ENCODE measurements around the gene PLA2G4F.

Gene PLA2G4F, protein sequence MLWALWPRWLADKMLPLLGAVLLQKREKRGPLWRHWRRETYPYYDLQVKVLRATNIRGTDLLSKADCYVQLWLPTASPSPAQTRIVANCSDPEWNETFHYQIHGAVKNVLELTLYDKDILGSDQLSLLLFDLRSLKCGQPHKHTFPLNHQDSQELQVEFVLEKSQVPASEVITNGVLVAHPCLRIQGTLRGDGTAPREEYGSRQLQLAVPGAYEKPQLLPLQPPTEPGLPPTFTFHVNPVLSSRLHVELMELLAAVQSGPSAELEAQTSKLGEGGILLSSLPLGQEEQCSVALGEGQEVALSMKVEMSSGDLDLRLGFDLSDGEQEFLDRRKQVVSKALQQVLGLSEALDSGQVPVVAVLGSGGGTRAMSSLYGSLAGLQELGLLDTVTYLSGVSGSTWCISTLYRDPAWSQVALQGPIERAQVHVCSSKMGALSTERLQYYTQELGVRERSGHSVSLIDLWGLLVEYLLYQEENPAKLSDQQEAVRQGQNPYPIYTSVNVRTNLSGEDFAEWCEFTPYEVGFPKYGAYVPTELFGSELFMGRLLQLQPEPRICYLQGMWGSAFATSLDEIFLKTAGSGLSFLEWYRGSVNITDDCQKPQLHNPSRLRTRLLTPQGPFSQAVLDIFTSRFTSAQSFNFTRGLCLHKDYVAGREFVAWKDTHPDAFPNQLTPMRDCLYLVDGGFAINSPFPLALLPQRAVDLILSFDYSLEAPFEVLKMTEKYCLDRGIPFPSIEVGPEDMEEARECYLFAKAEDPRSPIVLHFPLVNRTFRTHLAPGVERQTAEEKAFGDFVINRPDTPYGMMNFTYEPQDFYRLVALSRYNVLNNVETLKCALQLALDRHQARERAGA

DNA sequence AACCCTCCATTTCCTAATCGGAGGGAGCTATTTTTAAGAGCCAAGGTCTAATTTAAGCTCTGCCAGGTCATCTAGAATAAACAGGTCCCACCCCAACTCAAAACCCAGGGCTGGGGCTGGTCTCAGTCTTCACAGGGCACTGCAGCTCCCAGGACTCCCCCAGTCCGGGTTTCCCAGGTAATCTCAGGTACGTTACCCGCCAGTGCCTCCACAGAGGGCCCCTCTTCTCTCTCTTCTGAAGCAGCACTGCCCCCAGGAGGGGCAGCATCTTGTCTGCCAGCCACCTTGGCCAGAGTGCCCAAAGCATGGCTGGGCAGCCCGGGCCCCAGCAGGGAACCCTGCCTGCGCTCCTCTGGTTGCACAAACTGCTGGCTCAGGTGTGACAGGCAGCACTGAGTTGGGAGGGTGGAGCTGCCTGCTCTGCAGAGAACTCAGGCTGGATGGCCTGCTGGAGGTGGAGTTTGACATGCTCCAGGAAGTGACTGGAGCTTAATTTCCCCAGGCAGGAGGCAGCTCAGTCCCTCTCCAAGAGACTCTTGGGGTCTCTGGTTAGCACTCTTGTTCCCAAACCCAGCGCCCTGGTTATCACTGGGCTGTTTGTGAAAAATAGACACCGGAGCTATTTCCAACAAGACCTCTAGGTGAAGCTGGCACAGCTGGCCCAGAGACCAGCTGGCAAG lies at the start of gene PLA2G4F:
PLA2G4F (minus strand) TSS at position 394 of the 680 bp plus-strand sequence; CDS start at position 307, 87 bp downstream.
- peak; percentile 43 for DNase-seq

GRCh38 chr15:42203891-42204290 lies 47.5 kb upstream of the PLA2G4F start:
- DNase-seq, result no peak

DNA sequence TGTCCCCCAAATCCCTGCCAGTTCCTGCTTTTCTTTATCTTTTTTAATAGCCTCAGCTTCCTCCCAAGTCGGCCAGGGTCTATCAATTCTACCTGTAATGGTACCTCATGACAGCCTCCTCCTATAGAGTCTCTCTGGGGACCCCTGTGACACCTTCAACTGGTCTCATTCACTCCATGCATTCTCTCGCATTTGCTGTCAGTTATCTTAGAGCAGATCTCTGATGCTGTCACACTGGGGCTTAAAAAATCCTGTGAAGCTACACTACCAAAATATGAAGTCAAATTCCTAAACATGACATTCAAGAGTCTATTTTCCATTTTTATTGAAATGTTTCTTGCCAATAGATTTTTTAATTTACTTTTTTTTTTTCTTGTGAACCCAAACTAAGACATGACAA lies 46.2 kb upstream of the PLA2G4F start:
- no peak for DNase-seq

DNA sequence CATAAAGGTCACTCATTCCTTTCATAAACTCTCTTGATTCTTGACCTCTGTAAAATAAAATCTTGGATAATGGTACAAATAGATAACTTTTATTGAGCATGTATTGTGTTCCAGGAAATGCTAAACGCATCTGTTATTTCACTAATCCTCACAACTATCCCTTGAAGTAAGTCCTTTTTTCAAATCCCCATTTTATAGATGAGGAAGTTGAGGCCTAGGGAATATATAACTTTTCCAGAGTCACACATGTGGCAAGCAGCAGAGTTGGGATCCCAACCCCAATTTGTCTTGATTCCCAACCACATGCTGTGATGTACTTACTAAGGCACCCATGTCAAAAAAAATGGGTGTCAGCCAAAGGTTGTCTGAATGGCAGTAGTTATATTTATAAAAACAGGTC lies 45.4 kb upstream of the PLA2G4F start:
- no peak for DNase-seq

DNA sequence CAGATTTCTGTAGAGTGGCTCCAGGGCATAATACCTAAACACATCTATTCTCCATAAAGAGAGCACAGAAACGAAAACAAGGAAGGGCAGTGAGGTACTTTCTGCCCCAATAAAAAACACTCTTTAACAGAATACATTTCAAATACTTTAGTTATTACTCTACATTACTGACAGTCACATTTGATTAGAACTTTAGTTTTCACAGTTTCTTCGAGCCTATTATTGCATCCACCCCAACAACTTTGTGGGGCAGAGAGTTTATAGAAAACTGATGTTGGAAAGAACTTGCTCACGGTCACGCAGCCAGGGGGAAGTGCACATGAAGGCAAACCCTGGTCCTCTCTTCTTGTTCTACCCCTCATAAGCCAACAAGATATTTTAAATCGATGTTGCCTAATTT lies 42.7 kb upstream of the PLA2G4F start:
- no peak for DNase-seq

- DNase-seq, result no peak
Measured at GRCh38 chr15:42198516-42198915, 42.1 kb upstream of the PLA2G4F start.

- no peak for DNase-seq
Measured at GRCh38 chr15:42194513-42194912, 38.1 kb upstream of the PLA2G4F start.

- no peak for DNase-seq
Measured at GRCh38 chr15:42193383-42193782, 36.9 kb upstream of the PLA2G4F start.

GRCh38 chr15:42191610-42192346 lies 35.3 kb upstream of the PLA2G4F start:
- DNase-seq, result no peak

- DNase-seq, result no peak
Measured at GRCh38 chr15:42190370-42190769, 33.9 kb upstream of the PLA2G4F start.

GRCh38 chr15:42185801-42186200 lies 29.4 kb upstream of the PLA2G4F start:
- DNase-seq, result no peak

DNA sequence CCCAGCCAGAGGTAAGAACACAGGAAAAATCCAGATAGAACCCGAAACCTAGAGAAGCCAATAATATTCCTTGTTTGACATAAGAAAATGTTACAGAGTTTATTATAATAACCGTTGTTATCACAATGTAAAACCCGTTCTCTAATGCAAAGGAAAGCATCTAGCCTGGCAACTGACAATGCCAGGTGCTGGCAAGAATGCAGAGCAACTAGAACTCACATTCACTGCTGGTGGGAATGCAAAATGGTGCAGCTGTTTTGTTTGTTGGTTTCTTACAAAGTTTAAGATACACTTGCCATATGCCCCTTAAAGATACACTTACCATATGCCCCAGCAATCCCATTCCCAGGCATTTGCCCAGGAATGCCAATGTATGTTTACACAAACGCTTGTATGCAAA lies 28.3 kb upstream of the PLA2G4F start:
- no peak for DNase-seq

DNA sequence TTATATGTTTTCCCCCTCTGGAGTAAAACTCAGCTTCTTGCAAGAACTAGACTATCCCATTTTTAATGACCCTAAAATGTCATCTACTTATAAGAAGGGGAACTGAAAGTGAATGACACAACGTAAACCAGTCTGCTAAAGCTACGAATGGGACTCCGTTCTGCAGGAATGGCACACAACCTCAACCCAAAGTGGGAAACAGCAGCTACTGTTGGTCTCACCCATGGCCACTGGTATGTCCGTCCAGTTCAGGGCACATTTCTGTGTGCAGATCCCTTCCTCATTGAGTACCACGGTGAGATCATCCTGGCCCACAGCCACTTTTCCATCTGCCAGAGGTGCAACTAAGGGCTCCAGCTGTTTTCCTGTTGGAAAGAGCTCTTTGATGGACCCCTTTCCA lies 27.9 kb upstream of the PLA2G4F start:
- DNase-seq, result no peak

DNA sequence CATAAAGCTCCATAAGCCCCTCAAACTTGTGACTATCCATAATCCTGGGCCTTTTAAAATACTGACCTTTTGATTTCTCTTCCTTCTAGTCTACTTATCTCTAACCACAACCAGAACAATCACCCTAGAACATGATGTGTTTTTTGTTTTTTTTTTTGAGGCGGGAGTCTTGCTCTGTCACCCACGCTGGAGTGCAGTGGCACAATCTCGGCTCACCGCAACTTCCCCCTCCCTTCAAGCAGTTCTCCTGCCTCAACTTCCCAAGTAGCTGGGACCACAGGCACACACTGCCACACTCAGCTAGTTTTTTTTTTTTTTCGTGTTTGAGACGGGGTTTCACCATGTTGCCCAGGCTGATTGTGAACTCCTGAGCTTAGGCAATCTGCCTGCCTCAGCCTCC lies 26.5 kb upstream of the PLA2G4F start:
- DNase-seq, result no peak

DNA sequence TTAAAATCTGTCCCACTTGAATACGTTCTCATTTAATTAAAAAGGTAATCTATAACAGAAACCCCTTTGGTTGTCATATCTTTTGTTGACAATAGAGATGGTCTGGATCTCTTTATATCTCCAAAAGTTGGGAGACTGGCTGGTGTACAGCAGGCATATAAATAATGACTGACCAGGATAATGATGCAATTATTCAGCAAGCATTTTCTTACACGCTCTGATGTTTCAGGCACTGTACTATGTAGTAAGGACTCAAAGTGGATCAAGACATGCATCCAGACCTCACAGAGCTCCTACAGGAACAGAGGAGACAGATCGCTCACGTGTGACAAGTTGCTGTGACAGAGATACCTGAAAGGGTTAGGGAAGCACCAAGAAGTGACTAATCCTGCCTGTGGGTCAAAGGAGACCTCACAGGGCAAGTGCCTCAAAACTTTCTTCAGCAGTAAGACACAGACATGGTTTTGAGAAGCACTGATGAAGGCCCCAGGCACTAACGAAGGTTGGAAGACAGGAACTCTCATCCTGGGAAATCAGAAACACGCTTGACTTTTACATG lies 26.0 kb upstream of the PLA2G4F start:
- no peak for DNase-seq

DNA sequence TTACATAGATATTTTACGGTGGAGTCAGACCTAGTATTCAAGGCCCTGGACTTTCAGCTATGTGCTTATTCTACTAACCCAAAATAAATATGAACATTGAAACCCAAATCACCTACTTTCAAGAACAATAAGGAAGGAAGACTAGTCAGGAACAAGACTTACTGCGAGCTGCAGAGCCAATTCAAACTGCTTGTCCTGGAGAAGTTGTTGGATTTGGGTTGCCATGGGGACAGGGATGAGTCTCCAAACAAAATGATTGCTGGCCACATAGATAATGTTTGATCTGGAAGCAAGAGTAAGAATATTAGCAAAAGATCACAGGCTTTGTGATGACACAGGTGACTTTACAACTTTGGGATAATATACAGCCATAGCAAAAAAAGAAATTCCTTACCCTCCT lies 21.6 kb upstream of the PLA2G4F start:
- no peak for DNase-seq

DNA sequence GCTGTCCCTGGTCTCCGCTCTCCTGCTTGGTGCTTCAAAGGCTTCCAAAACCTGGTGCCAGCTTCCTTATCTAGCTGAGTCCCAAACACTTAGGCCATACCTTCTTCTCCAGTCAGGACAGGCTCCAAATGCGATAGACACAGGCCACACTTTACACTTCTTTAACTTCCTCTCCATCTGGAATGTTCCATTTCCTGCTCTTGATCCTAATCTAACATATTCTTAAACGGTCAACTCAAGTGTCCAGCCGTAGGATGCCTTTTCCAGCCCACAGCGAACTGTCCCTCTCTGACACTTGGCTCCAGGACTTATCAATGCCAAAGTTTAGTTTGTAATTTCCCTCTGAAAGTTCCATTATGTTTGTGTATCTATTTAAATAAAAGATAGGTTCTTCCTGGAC lies 19.2 kb upstream of the PLA2G4F start:
- DNase-seq, result no peak

- no peak for DNase-seq
Measured at GRCh38 chr15:42172475-42172874, 16.0 kb upstream of the PLA2G4F start.

DNA sequence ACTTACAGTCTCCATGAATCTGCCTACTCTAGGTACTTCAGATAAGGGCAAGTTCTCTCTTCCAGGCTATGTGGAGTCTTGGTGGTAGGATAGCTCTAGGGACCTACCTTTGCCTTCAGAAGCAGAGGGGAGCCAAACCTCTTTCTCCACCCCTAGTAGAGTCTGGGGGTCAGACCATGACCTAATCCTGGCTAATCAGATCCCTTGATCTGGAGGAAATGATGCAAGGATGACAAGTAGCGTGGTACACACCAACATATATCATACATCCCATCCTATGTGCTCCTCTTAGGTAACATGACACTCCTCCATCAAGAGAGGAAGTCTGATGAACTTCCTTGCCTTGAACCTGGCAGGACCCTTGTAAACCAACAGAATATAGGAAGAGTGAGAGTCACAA lies 15.4 kb upstream of the PLA2G4F start:
- no peak for DNase-seq

DNA sequence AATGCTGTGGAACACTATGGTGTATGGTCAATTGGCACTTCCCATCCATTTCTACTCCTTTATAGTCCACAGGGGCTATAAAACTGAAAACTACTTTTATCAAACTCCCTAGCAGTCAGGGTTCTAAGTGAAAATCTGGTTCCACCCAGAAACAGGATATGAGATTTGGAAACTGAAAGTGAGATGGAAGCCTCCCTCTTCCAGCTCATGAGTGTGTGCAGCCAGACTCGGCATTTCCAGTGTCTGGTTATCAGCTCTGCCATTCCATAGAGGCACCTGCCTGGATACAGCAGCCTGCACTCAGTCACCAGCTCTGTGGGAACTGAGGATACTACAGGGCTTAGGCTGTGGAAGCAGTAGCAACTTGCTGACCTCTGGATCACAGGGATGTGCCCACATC lies 14.7 kb upstream of the PLA2G4F start:
- DNase-seq, result no peak

- no peak for DNase-seq
Measured at GRCh38 chr15:42166225-42166940, 9.9 kb upstream of the PLA2G4F start.

GRCh38 chr15:42165106-42165505 lies 8.7 kb upstream of the PLA2G4F start:
- DNase-seq, result no peak
